GM21367 (cell line): Measurements from ENCODE around the gene ZSCAN21.
A peak's percentile ranks its signal among the peaks of the same experiment; 100 is the strongest.

Experiments used
- ATAC-seq: cut with Tn5 transposase; IDR thresholded peaks from one replicate; pipeline ENCODE4 v1.9.1; 2021; ENCODE audit not compliant: unreplicated experiment

Gene ZSCAN21

DNA sequence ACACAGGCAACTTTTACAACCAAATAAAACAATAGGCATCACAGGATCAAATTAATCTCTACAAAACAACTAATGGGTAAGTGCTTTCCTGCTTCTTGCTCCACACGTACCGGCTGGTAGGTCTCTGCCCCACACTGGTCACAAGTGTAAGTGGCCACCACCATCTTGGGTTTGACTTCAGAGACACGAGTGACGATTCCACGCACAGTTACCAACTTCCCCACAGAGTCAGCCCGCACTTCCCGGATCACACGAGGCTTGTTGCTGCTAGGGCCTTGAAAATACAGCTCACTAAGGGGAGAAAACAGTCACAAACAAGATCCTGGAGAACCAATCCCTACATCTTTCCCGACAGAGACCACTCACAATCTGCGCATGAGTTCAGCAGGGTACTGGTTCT lies 49.3 kb downstream of the ZSCAN21 start:
- ATAC-seq: no peak

DNA sequence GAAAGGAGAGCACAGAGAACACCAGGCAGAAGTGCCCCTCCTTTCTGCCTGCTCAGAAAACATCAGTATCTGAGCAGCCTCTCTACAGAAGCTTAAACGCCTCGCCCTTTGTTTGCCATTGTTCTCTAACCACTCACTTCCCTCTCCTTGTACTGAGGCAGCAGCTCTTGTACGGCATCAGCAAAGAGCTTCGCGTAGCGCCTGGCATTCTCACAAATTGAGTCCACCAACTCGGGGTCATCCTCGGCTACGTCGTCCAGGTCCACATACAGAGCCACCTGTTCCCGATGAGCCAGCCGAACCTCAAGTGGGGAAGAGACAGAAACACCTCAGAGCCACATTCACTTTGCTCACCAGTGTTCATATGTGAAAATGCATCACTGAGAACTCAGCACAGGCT lies 49.9 kb downstream of the ZSCAN21 start:
- ATAC-seq: no peak

DNA sequence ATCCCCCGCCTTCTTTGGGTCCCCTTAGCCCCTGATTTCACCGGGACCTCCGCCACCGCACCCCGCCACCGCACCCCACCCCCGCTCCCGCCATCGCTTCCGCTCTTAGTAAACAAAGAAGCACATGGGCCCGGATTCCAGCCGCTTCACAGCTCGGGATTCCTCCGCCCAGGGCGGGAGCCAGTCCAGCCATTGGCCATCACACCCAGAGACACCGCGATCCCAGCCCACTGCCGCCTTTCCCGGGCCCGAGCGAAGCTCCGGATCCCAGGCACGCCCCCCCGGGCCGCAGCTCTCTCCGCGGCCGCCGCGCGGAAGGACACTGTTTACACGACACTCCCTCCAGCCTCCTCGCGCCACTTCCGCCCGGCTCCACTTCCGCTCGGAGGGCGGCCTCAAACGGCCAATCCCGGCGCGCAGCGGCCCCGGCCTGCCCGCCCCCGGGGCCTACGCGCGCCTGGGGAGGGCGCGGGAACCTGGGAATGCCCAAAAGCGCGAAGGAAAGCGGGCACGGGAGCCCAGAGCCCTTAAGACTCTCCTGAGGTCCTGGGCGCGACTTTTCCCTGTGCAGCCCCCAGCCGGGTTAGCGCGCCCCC lies 50.9 kb downstream of the ZSCAN21 start:
- peak; percentile 66 for ATAC-seq

DNA sequence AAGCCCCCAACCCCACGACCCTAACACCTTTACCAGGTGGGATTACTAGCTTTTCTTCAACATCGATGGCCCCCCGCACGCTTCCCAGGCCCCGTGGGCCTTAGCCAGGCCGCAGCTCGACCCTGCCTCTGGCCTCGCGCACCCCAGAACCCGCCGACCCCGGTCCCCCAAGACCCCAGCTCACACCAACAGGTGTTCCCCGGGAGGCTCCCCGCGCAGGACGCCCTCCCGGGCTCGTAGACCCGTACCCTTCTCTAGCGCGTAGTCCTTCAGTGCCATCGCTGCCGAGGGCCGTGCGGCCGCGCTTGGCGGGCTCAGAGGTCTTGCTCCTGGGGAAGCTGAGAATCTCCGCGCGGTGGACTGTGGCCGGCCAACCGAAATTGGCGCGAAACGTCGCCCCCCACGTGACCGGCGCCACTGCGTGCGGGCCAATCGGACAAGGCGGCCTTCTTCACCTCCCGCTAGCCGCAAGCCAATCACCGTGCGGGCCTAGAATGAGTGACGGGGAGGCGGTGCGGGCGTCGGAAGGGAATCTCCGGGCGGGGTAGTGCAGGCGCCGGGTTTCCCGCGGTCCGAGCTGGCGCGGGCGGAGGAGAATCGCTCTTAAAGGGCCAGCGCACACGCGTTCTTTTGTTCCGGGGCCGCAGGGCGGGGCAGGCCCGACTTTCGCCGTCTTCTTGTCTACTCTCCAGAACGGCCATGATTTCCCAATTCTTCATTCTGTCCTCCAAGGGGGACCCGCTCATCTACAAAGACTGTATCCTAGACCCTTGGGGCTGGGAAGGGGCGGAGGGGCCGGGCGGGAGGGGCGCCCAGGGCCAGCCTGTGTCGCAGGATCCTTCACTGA lies 51.7 kb downstream of the ZSCAN21 start, which contains the start of the genes AP4M1 and MCM7:
AP4M1 (plus strand) TSS at position 628 of the 847 bp plus-strand sequence; CDS start at position 700, 72 bp downstream.
MCM7 (minus strand) TSS at position 382 of the 847 bp plus-strand sequence; CDS start at position 279, 103 bp downstream.
- ATAC-seq: peak; percentile 64

DNA sequence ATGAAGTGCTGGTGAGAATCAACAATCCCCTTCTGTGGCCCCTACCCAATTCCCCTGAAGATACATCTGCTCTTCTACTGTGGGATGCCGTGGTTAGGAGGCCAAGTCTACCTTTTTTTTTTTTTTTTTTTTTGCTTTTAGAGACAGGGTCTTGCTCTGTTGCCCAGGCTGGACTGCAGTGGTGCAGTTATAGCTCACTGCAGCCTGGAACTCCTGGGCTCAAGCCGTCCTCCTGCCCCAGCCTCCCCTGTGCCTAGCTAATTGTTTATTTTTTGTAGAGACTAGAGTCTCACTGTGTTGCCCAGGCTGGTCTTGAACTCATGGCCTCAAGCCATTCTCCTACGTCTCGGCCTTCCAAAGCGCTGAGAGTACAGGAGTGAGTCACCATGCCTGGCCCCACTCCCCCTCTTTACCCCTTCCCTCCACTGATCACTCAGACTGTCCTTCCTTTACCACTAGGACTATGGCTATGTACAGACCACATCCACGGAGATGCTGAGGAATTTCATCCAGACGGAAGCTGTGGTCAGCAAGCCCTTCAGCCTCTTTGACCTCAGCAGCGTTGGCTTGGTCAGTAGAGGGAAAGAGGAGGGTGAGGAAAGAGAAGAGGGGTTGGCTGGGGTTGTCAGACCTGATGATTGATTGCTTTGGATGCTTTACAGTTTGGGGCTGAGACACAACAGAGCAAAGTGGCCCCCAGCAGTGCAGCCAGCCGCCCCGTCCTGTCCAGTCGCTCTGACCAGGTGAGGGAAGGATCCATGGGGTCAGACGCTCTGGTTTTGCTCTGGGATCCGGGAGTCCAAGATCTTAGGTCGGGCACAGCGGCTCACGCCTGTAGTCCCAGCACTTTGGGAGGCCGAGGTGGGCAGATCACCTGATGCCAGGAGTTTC lies 53.6 kb downstream of the ZSCAN21 start:
- no peak for ATAC-seq

DNA sequence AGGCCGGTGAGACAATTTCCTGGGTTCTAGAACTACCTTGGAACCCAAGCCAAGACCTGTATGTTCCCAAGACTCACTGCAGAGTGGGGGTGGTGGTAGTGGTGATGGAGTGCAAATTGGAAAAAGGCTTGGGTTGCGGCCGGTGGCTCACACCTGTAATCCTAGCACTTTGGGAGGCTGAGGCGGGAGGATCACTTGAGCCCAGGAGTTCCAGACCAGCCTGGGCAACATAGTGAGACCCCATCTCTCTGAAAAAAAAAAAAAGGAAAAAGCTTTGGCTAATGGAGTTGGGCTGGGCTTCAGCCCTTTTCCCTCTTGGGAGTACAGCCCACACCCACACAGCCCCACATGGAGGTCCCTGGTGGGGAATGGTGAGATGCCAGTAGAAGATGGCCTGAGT lies 56.0 kb downstream of the ZSCAN21 start:
- no peak for ATAC-seq

DNA sequence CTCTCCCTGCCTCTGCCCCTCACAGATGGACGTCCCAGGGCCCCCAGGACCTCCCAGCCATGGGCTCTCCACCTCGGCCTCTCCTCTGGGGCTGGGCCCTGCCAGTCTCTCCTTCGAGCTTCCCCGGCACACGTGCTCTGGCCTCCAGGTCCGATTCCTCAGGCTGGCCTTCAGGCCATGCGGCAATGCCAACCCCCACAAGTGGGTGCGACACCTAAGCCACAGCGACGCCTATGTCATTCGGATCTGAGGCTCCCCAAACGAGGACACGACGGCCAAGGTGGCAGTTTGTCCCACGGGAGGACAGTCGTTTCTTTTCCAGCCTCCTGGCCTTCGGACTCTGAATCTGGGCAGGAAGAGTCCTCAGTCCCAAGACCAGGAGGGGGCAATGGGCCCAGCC lies 57.1 kb downstream of the ZSCAN21 start:
- ATAC-seq: no peak

DNA sequence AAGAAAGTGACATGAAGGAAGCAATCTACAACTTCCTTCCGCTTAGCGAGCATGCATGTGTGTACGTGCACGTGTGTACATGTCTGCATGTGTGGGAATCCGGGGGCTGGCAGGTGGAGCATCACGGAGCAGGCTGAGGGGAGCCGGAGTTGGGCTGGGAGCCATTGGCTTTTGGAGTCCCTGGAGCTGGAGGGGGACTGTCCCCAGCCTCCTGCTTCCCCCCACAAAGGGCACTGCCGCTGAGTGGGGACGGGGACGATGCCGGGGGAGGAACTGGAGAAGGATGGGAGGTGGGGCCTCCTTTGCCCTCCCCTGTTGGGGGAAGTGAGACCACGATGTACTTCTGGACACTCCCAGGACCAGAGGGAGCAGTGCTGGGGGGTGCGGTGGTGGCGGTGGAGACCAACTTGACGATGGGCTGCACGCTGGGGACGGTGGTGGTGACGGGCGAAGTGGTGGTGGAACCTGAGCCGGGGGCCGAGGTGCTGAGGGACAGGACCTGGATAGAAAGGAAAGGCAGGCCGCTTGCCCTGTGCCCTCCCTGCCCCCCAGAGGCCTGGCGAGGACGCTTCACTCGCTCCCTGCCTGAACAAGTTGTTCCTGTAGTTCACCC lies 57.7 kb downstream of the ZSCAN21 start:
- no peak for ATAC-seq

DNA sequence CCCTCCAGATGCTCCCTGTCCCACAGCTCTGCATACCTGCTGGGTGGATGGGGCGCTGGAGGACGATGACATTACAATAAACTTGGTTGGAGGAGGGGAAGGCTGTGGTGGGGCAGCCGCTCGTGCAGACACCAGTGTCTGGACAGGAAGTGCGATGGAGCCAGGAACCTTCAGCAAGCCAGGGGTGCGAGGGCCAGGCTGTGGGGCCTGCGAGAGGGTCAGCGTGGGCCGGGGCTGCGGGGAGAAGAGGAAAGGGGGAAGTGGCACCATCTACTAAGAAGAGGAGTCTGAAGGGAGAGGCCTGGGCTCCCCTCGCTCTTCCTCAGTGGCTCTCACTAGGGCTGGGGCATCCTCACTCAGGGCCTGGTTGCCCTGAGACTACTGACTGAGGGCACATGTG lies 58.3 kb downstream of the ZSCAN21 start:
- no peak for ATAC-seq

DNA sequence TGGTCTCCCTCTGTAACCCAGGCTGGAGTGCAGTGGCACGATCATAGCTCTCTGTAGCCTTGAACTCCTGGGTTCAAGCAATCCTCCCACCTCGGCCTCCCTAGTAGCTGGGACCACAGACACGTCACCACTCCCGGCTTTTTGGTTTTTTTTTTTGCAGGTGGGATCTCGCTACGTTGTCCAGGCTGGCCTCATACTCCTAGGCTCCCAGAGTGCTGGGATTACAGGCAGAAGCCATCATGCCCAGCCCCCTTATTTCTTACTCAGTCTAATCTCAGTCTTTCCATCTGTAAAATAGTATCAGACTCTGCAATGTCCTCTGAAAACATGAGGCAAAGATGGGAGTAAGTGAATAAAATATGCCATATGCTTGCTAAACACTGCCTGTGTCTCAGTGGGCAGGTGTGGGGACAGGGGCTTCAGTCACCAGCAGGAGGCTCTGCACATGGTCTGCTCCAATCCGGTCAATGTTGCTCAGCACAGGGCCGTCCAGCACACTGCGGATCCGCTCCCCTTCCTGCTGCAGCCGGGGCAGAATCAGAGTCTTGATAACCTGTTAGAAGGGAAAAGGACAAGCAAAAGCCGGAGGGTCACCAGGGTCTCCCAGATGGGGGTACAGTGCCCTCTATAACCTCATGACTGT lies 60.1 kb downstream of the ZSCAN21 start:
- ATAC-seq: no peak

DNA sequence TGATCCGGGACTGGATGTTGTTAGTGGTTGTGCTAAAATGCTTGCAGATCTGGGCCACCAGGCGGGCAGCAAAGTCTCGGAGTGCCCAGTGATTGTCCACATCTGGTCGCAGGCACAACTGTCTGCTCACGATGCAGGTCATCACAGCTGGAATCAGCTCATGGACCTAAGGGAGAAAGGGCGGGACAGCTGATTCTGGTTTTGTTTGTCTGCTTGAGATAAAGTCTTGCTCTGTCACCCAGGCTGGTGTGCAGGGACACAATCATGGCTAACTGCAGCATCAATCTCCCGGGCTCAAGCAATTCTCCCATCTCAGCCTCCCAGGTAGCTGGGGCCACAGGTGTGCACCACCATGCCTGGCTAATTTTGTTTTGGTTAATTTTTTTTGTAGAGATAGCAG lies 61.6 kb downstream of the ZSCAN21 start:
- ATAC-seq: no peak

DNA sequence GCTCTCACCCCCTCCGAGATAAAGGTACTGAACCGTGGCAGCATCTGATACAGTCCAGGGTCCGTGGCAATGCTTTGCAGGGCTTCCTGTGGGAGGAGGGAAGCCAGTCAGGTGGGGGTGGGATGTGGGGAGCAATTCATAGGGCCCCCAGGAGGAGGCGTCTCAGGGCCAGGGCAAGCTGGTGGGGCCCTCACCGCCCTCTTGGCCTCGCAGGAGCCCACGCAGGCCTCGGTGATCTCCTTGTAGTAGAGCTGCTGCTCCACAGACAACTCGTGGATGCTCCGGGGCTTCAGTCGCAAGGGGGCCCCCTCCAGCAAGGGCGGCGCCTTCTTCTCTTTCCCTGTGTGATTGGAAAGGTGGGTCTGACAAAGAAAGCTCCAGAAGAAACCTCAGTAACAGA lies 62.3 kb downstream of the ZSCAN21 start:
- ATAC-seq: no peak
